T-helper 2 cell treated with Interferon-gamma antibody and Interleukin-4, amounts not matched to agents 5 μg/mL and 100 μg/mL, for 36 hours (primary cell): ENCODE measurements around the gene INPP5D.
"Not testable (repeated sequence)": the region's sequence is repeated elsewhere in the genome, so short reads cannot be mapped to it uniquely, and the experiment has no call there.

Source experiments
- DNase-seq: peaks from one replicate; pipeline ENCODE4 v3.0.0; 2021; ENCODE audit warnings: low spot score
- H3K27ac Mint-ChIP-seq: one replicate; pipeline ENCODE4 v1.8.0; 2021; ENCODE audit warnings: mild to moderate bottlenecking, mixed read lengths
- H3K27me3 Mint-ChIP-seq: one replicate; pipeline ENCODE4 v1.8.0; 2021; ENCODE audit warnings: low read depth, mixed read lengths
- H3K36me3 Mint-ChIP-seq: one replicate; pipeline ENCODE4 v1.8.0; 2021; ENCODE audit warnings: low read depth, mixed read lengths
- H3K4me1 Mint-ChIP-seq: one replicate; pipeline ENCODE4 v1.8.0; 2021; ENCODE audit warnings: low read depth, mixed read lengths
- H3K4me3 Mint-ChIP-seq: one replicate; pipeline ENCODE4 v1.8.0; 2022; ENCODE audit warnings: mild to moderate bottlenecking, moderate library complexity, mixed read lengths
- H3K9me3 Mint-ChIP-seq: one replicate; pipeline ENCODE4 v1.8.0; 2021; ENCODE audit warnings: mixed read lengths

INPP5D gene

GRCh38 chr2:233184669-233185068 lies 124.5 kb downstream of the INPP5D start:
- DNase-seq: no peak
- Mint-ChIP-seq H3K36me3 (peaks cover 78% of the 10 kb centered on the region), H3K4me1 (no peaks in the 10 kb centered on the region), H3K4me3 (no peak overlapping the region), H3K27ac (peak overlapping the region; percentile 14), H3K9me3 (no peaks in the 10 kb centered on the region), H3K27me3 (no peaks in the 10 kb centered on the region)

GRCh38 chr2:233185330-233185729 lies 125.2 kb downstream of the INPP5D start:
- H3K27me3 Mint-ChIP-seq: no peaks in the 10 kb centered on the region
- no peak overlapping the region for H3K4me3 Mint-ChIP-seq
- no peak for DNase-seq
- peaks cover 77% of the 10 kb centered on the region for H3K36me3 Mint-ChIP-seq
- no peaks in the 10 kb centered on the region for H3K9me3 Mint-ChIP-seq
- no peak overlapping the region for H3K27ac Mint-ChIP-seq
- H3K4me1 Mint-ChIP-seq: no peaks in the 10 kb centered on the region

DNA sequence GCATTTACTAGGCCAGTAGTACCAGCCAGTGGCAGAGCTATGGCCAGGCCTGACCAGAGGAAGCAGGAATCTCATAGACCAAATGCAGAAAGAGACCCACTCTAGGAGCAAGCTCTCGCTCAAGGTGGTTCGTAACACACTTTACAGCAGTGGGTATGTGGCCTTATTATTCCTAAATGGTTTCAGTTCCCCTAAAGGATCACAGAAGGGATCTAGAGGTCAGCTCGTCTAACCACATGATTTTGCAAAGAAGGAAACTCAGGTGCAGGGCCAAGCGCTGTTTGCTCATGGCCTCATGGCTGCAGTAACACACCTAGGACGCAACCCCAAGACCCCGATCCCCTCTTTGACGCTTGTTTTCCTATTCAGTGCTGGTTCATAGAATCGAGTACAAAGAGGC lies 125.8 kb downstream of the INPP5D start:
- Mint-ChIP-seq H3K36me3 (peaks cover 79% of the 10 kb centered on the region), H3K4me1 (peaks cover 3% of the 10 kb centered on the region), H3K27me3 (no peaks in the 10 kb centered on the region), H3K4me3 (no peak overlapping the region), H3K9me3 (no peaks in the 10 kb centered on the region), H3K27ac (no peak overlapping the region)
- DNase-seq: no peak

- H3K4me1 Mint-ChIP-seq: peaks cover 3% of the 10 kb centered on the region
- no peaks in the 10 kb centered on the region for H3K9me3 Mint-ChIP-seq
- H3K36me3 Mint-ChIP-seq: peaks cover 80% of the 10 kb centered on the region
- no peak overlapping the region for H3K4me3 Mint-ChIP-seq
- no peak overlapping the region for H3K27ac Mint-ChIP-seq
- H3K27me3 Mint-ChIP-seq: no peaks in the 10 kb centered on the region
- DNase-seq: no peak
These were observed 126.7 kb downstream of the INPP5D start for GRCh38 chr2:233186851-233187250.

DNA sequence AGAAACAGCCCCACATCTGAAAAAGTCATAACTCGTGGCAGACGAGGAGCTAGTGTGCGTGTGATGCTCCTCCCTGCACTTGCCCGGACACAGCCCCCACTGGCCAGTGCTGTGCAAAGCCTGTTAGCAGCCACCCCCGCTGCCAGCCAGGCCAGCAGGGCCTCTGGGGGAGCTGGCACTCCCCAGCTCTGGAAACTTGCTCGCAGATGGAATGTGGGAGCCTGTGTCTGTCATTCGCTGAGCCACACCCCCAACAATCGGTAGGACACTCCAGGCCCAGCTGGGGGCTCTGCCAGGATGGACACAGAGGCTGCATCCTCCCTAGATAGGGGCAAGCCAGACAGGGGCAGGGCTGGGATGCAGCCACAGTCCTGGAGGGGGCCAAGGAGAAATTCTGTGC lies 128.9 kb downstream of the INPP5D start:
- Mint-ChIP-seq H3K27me3 (no peaks in the 10 kb centered on the region), H3K9me3 (no peaks in the 10 kb centered on the region), H3K4me1 (peaks cover 3% of the 10 kb centered on the region), H3K36me3 (peaks cover 83% of the 10 kb centered on the region), H3K4me3 (no peak overlapping the region), H3K27ac (peak overlapping the region; percentile 31)
- DNase-seq: no peak

DNA sequence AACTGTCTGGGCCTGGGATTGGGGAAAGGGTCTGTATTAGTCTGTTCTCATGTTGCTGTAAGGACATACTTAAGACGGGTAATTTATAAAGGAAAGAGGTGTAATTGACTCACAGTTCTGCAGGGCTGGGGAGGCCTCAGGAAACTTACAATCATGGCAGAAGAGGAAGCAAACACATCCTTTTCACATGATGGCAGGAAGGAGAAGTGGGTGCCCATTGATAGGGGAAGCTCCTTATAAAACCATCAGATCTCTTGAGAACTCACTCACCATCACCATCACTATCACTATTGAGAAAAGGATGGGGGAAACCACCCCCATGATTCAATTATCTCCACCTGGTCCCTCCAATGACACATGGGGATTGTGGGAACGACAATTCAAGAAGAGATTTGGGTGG lies 130.9 kb downstream of the INPP5D start:
- Mint-ChIP-seq H3K36me3 (peaks cover 75% of the 10 kb centered on the region), H3K27ac (peak overlapping the region; percentile 18)
- not testable (repeated sequence) for H3K27me3 Mint-ChIP-seq, H3K4me3 Mint-ChIP-seq, DNase-seq, H3K9me3 Mint-ChIP-seq, H3K4me1 Mint-ChIP-seq

DNA sequence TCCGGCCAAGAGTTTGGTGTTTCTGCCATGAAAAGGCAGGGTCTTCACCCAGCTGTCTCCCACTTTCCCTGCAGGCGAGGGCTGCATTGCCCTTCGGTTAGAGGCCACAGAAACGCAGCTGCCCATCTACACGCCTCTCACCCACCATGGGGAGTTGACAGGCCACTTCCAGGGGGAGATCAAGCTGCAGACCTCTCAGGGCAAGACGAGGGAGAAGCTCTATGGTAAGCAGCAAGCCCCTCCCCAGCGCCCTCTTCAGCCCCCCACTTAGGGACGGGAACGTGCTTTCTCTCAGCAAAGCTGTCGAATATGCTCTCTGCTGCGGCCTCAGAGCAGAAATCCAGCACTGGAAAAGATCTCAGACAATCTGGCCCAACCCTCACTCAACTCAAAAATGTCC lies 133.6 kb downstream of the INPP5D start:
- no peak overlapping the region for H3K4me3 Mint-ChIP-seq
- peaks cover 3% of the 10 kb centered on the region for H3K4me1 Mint-ChIP-seq
- DNase-seq: no peak
- no peaks in the 10 kb centered on the region for H3K9me3 Mint-ChIP-seq
- peaks cover 78% of the 10 kb centered on the region for H3K36me3 Mint-ChIP-seq
- peak overlapping the region; percentile 19 for H3K27ac Mint-ChIP-seq
- H3K27me3 Mint-ChIP-seq: no peaks in the 10 kb centered on the region

GRCh38 chr2:233195027-233195426 lies 134.9 kb downstream of the INPP5D start:
- Mint-ChIP-seq H3K36me3 (peaks cover 72% of the 10 kb centered on the region), H3K9me3 (no peaks in the 10 kb centered on the region), H3K27ac (no peak overlapping the region), H3K4me3 (no peak overlapping the region), H3K27me3 (no peaks in the 10 kb centered on the region), H3K4me1 (peaks cover 3% of the 10 kb centered on the region)
- no peak for DNase-seq

DNA sequence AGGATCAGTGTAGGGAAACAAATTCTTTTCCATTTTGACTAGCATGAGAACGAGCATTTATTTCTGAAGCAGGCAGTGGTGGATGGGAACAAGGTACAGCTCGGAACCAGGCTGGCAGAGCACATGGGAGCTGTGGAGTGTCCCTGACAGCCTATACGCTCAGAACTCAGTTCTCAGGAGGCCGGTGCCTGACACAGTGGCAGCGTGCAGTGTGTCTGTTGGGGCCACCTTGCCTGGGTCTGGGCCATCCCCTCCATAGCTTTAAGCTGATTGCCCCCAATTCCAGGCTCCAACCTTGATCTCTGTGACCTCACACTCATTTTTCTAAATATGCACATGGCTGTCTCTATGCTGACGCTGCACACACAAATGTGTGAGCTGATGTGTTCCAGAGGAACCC lies 136.9 kb downstream of the INPP5D start:
- Mint-ChIP-seq H3K27me3 (no peaks in the 10 kb centered on the region), H3K4me1 (no peaks in the 10 kb centered on the region), H3K9me3 (no peaks in the 10 kb centered on the region), H3K4me3 (no peak overlapping the region), H3K27ac (peak overlapping the region; percentile 29), H3K36me3 (peaks cover 73% of the 10 kb centered on the region)
- DNase-seq: no peak

DNA sequence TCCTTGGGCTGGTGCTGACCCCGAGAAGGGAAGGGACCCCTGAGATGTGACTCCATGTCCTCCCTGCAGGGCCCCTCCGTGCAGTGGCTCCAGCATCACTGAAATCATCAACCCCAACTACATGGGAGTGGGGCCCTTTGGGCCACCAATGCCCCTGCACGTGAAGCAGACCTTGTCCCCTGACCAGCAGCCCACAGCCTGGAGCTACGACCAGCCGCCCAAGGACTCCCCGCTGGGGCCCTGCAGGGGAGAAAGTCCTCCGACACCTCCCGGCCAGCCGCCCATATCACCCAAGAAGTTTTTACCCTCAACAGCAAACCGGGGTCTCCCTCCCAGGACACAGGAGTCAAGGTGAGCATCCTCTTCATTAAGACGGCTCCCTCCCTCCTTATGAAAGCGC lies 137.9 kb downstream of the INPP5D start:
- H3K4me3 Mint-ChIP-seq: no peak overlapping the region
- H3K9me3 Mint-ChIP-seq: peaks cover 7% of the 10 kb centered on the region
- H3K36me3 Mint-ChIP-seq: peaks cover 76% of the 10 kb centered on the region
- DNase-seq: no peak
- no peak overlapping the region for H3K27ac Mint-ChIP-seq
- no peaks in the 10 kb centered on the region for H3K27me3 Mint-ChIP-seq
- no peaks in the 10 kb centered on the region for H3K4me1 Mint-ChIP-seq

- H3K4me1 Mint-ChIP-seq: no peaks in the 10 kb centered on the region
- H3K36me3 Mint-ChIP-seq: peaks cover 76% of the 10 kb centered on the region
- no peak for DNase-seq
- no peak overlapping the region for H3K27ac Mint-ChIP-seq
- H3K27me3 Mint-ChIP-seq: no peaks in the 10 kb centered on the region
- no peak overlapping the region for H3K4me3 Mint-ChIP-seq
- H3K9me3 Mint-ChIP-seq: peaks cover 8% of the 10 kb centered on the region
These were observed 139.7 kb downstream of the INPP5D start for GRCh38 chr2:233199870-233200269.

GRCh38 chr2:233200790-233201189 lies 140.6 kb downstream of the INPP5D start:
- not testable (repeated sequence) for H3K4me3 Mint-ChIP-seq, H3K4me1 Mint-ChIP-seq, H3K27me3 Mint-ChIP-seq, DNase-seq, H3K9me3 Mint-ChIP-seq, H3K27ac Mint-ChIP-seq
- H3K36me3 Mint-ChIP-seq: peaks cover 73% of the 10 kb centered on the region

DNA sequence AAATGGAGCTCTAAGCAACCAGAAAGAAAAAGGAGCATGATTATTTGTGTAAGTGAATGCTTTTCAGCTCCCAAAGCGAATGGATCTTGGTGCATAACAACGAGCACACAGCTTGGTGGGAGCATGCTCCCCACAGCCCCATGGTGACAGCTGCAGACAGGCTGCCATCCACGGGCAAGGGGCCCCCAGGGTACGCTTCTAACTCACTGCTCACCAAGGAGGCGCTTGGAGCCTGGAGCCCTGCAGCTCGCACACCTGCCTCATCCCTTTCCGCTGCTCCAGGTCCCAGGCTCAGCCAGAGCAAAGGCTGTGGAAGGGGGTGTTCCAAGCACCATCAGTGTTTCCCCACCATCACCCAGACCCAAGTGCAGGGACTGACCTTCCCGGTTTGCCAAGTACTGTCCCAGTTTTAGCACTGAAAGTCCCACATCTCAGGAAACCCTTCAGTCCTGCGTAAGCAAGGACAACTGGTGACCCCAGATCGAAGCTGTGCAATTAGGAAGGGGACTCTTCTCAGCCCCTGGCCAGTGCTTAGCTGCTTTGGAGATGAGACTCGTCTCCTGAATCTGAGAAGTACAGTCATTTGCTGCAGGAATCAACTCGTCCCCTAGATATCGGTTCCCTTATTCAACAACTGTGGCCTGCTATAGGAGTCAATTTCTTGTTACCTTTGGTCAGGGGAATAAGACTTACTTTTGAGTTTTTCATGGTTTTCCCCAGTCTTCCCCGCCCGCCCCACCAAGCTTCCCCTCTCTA lies 141.3 kb downstream of the INPP5D start:
- H3K9me3 Mint-ChIP-seq: peaks cover 8% of the 10 kb centered on the region
- no peak overlapping the region for H3K4me3 Mint-ChIP-seq

DNA sequence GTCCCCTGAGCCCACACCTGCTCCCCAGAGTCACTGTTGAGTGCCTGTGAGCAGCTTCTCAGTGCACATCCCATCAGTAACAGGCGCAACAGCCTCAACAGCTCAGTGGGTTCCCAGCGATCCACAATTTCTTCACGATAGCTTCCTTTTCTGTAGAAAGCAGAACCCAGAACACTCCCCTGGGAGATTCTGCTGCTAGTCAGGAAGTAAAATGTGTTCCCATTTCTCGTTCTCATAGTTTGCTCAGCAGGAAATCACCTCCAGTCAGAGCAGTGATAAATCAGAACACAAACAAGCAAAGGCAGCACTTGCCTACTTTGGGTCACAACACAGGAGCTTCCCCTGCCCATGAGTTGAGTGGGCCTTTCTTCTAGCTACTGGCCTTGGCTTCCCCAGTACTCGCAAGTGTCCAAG lies 142.4 kb downstream of the INPP5D start:
- no peaks in the 10 kb centered on the region for H3K4me1 Mint-ChIP-seq
- H3K4me3 Mint-ChIP-seq: no peak overlapping the region
- DNase-seq: no peak
- H3K9me3 Mint-ChIP-seq: peaks cover 8% of the 10 kb centered on the region
- peaks cover 62% of the 10 kb centered on the region for H3K36me3 Mint-ChIP-seq
- no peak overlapping the region for H3K27ac Mint-ChIP-seq
- no peaks in the 10 kb centered on the region for H3K27me3 Mint-ChIP-seq

More for the DNA sequence above, 141.3 kb downstream of the INPP5D start:
- Mint-ChIP-seq H3K36me3 (peaks cover 67% of the 10 kb centered on the region), H3K4me1 (no peaks in the 10 kb centered on the region), H3K27ac (no peak overlapping the region), H3K27me3 (no peaks in the 10 kb centered on the region)
- no peak for DNase-seq

- Mint-ChIP-seq H3K36me3 (peaks cover 59% of the 10 kb centered on the region), H3K9me3 (peaks cover 8% of the 10 kb centered on the region), H3K4me3 (no peak overlapping the region), H3K4me1 (no peaks in the 10 kb centered on the region), H3K27ac (no peak overlapping the region), H3K27me3 (no peaks in the 10 kb centered on the region)
- DNase-seq: no peak
These were observed 142.9 kb downstream of the INPP5D start for GRCh38 chr2:233203060-233203459.
